OCI-LY7 (cell line): Measurements from ENCODE around the gene EGFL7. TPM values are rescaled to one million over a fixed set of nuclear protein-coding genes. Genes with fewer than 3 reads are reported as not detected.

Experiments used
- BruUV-seq: library from RNA; stranded (reverse); fragments of 400-500 nt; replicated peaks from 2 replicates; lab custom pipeline; 2021; lab: Mats Ljungman, UMichigan
- CTCF ChIA-PET: fragments of 300-600 bp; sonication (Branson Sonifier 250); formaldehyde crosslinking; loops from one replicate; lab custom pipeline; 2022; ENCODE audit warnings: antibody characterized with exemption; ENCODE audit not compliant: unreplicated experiment; lab: Charles Lee
- POLR2A ChIA-PET: fragments of 300-600 bp; sonication (Branson Sonifier 250); formaldehyde crosslinking; loops from one replicate; lab custom pipeline; 2022; ENCODE audit warnings: antibody characterized with exemption; lab: Charles Lee
- DNase-seq: peaks from one replicate; pipeline ENCODE4 v3.0.0-alpha.2; 2015; ENCODE audit warnings: low spot score
- H2AFZ ChIP-seq: fragments of 200-600 bp; sonication (generic), shearing (Covaris generic); 2 replicates; pipeline ENCODE4 v1.6.1; 2014; ENCODE audit warnings: mild to moderate bottlenecking, antibody characterized with exemption, low read length, moderate library complexity
- H3K27ac ChIP-seq: fragments of 200-600 bp; sonication (generic); 2 replicates; pipeline ENCODE4 v1.5.1; 2014; ENCODE audit warnings: mixed run types, low read depth, mild to moderate bottlenecking, moderate library complexity, low read length, inconsistent platforms; ENCODE audit not compliant: poor library complexity, severe bottlenecking
- H3K36me3 ChIP-seq: fragments of 200-600 bp; sonication (generic); 2 replicates; pipeline ENCODE4 v1.6.1; 2014; ENCODE audit warnings: mild to moderate bottlenecking, antibody characterized with exemption, low read length, moderate library complexity, mixed read lengths; ENCODE audit not compliant: insufficient read depth
- H3K4me1 ChIP-seq: fragments of 200-600 bp; sonication (generic); 2 replicates; pipeline ENCODE4 v1.5.1; 2014; ENCODE audit warnings: mild to moderate bottlenecking, low read length; ENCODE audit not compliant: insufficient read depth, poor library complexity, severe bottlenecking
- H3K4me2 ChIP-seq: fragments of 200-600 bp; sonication (generic); 2 replicates; pipeline ENCODE4 v1.6.1; 2014; ENCODE audit warnings: mild to moderate bottlenecking, low read length
- H3K4me3 ChIP-seq: fragments of 200-600 bp; sonication (generic); 2 replicates; pipeline ENCODE4 v1.5.1; 2014; ENCODE audit warnings: mild to moderate bottlenecking, low read depth, low read length; ENCODE audit not compliant: poor library complexity, severe bottlenecking
- H3K79me2 ChIP-seq: fragments of 200-600 bp; sonication (generic); 2 replicates; pipeline ENCODE4 v1.6.1; 2016; ENCODE audit warnings: low read depth, mild to moderate bottlenecking, low read length, moderate library complexity, mixed read lengths; ENCODE audit not compliant: insufficient read depth
- H3K9me2 ChIP-seq: fragments of 200-600 bp; sonication (generic); 2 replicates; pipeline ENCODE4 v1.6.1; 2016; ENCODE audit warnings: mild to moderate bottlenecking, low read length, mixed read lengths; ENCODE audit not compliant: insufficient read depth
- H3K9me3 ChIP-seq: fragments of 200-600 bp; sonication (generic); 2 replicates; pipeline ENCODE4 v1.6.1; 2014; ENCODE audit warnings: mild to moderate bottlenecking, mixed run types, low read length, mixed read lengths
- H4K20me1 ChIP-seq: fragments of 200-600 bp; sonication (generic); 2 replicates; pipeline ENCODE4 v1.6.1; 2014; ENCODE audit warnings: mild to moderate bottlenecking, antibody characterized with exemption, low read length, moderate library complexity, mixed read lengths; ENCODE audit not compliant: insufficient read depth
- CTCF ChIP-seq: fragments of 200-600 bp; sonication (generic); conservative IDR thresholded peaks from 2 replicates; pipeline ENCODE4 v1.5.1; 2014; ENCODE audit warnings: mild to moderate bottlenecking, antibody characterized with exemption, low read length, moderate library complexity, mixed read lengths
- EZH2phosphoT487 ChIP-seq: fragments of 200-600 bp; sonication (generic); IDR thresholded peaks from 2 replicates; pipeline ENCODE4 v1.6.1; 2018; ENCODE audit warnings: low read depth, borderline replicate concordance, mild to moderate bottlenecking, mixed run types, antibody characterized with exemption, low read length, moderate library complexity, mixed read lengths
- intact Hi-C: fragments of 100-400 bp; cut with micrococcal nuclease; formaldehyde crosslinking; loops from one replicate; pipeline ENCODE4 v1.10.0; 2022; ENCODE audit not compliant: unreplicated experiment
- total RNA-seq, 2 experiments: library from RNA; depleted of rRNA in 1 of 2; stranded (reverse); fragments of >200 nt in 1 of 2; shearing (Covaris generic) in 1 of 2; gene quantifications; 2 replicates each; pipeline ENCODE4 v1.2.3, GENCODE V29; 2014 to 2022

EGFL7 gene
- total RNA-seq, 2 experiments from 2014 or later, result not detected

GRCh38 chr9:136695435-136695895 lies 32.7 kb downstream of the EGFL7 start:
- H3K4me3 ChIP-seq, result no peak overlapping the region
- H3K9me3 ChIP-seq, result no peaks in the 10 kb centered on the region
- CTCF ChIA-PET, result no interaction called here
- H2AFZ ChIP-seq, result no peak overlapping the region
- no TSS peak for BruUV-seq
- no peak overlapping the region for H3K4me2 ChIP-seq
- intact Hi-C loops, result no loop called here
- no peak for DNase-seq
- H3K79me2 ChIP-seq, result no peaks in the 10 kb centered on the region
- no peaks in the 10 kb centered on the region for H4K20me1 ChIP-seq
- H3K9me2 ChIP-seq, result no peaks in the 10 kb centered on the region
- H3K27ac ChIP-seq, result no peak overlapping the region
- no peaks in the 10 kb centered on the region for H3K4me1 ChIP-seq
- H3K36me3 ChIP-seq, result no peaks in the 10 kb centered on the region
- POLR2A ChIA-PET, result no interaction called here
- TF ChIP-seq CTCF, result no peak
- no peak for TF ChIP-seq EZH2phosphoT487

DNA sequence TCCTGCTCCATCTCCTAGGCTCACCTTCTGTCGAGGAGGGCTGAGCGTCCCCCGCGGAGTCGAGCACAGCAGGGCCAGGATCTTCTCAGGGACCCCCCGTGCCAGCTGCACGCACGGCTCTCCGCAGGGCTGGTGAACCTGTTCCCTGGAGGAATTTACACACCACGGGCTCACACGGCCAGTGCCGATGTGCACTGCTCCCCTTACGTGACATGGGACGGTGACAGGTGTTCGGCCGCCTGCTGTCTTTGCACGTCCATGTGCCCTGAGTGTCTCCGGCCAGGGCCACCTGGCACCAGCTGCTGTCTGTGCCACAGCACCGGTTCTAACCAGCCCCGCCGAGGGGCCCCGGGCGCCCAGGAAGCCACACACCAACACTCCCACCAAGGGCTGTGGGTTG lies 33.2 kb downstream of the EGFL7 start:
- Histone ChIP-seq H3K36me3 (no peaks in the 10 kb centered on the region), H3K4me3 (no peak overlapping the region), H4K20me1 (no peaks in the 10 kb centered on the region), H3K79me2 (no peaks in the 10 kb centered on the region), H3K27ac (no peak overlapping the region), H2AFZ (no peak overlapping the region), H3K9me2 (no peaks in the 10 kb centered on the region), H3K4me1 (peaks cover 2% of the 10 kb centered on the region), H3K9me3 (no peaks in the 10 kb centered on the region), H3K4me2 (no peak overlapping the region)
- ChIA-PET CTCF (no interaction called here), POLR2A (no interaction called here)
- TF ChIP-seq EZH2phosphoT487 (no peak), CTCF (no peak)
- intact Hi-C loops, result no loop called here
- no peak for DNase-seq
- no TSS peak for BruUV-seq

DNA sequence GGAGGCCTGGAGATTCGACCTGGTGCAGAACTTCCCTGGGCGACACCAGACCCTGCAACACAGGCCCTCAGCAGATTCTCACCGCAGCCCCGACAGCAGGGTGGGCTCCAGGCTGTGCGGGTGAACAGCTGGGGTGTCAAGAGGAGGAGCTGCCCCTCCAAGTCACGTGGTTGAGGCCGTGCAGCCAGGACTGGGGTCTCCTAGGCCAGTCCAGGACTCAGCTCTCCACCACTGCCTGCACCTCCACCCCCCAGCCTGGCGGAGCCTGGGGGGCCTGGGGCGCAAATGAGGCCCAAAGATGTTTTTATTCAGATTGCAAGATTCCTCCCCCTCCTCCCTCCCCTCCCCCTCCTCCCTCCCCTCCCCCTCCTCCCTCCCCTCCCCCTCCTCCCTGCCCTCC lies 33.8 kb downstream of the EGFL7 start:
- Histone ChIP-seq H3K27ac (no peak overlapping the region), H3K4me3 (no peak overlapping the region), H3K36me3 (no peaks in the 10 kb centered on the region), H3K9me2 (no peaks in the 10 kb centered on the region), H3K79me2 (no peaks in the 10 kb centered on the region), H4K20me1 (no peaks in the 10 kb centered on the region), H2AFZ (no peak overlapping the region), H3K9me3 (no peaks in the 10 kb centered on the region), H3K4me1 (peaks cover 7% of the 10 kb centered on the region), H3K4me2 (no peak overlapping the region)
- intact Hi-C loops, result no loop called here
- BruUV-seq, result no TSS peak
- ChIA-PET CTCF (no interaction called here), POLR2A (no interaction called here)
- TF ChIP-seq EZH2phosphoT487 (no peak), CTCF (no peak)
- no peak for DNase-seq
